ENCODE measurements around the gene PUS1.
"Not testable (repeated sequence)": the region's sequence is repeated elsewhere in the genome, so short reads cannot be mapped to it uniquely, and the experiment has no call there.

GRCh38 chr12:131948713-131949430 is 19.8 kb downstream of the PUS1 start:
- TF ChIP-seq CTCF, EP300, POLR2A (IDR thresholded peaks at IDR 0.05): not testable (repeated sequence)
